Endothelial cell of umbilical vein (primary cell): Measurements from ENCODE around the gene SLC23A2.

ENCODE experiments used
- EZH2 ChIP-seq: IDR thresholded peaks from 2 replicates; pipeline ENCODE4 v1.6.1; 2012; ENCODE audit warnings: borderline replicate concordance, low read depth, mild to moderate bottlenecking, moderate library complexity, low read length, inconsistent platforms; ENCODE audit not compliant: severe bottlenecking
- FOS ChIP-seq: IDR thresholded peaks from 2 replicates; pipeline ENCODE4 v1.6.1; 2011; ENCODE audit warnings: mild to moderate bottlenecking, low read length, moderate library complexity, borderline replicate concordance; ENCODE audit not compliant: insufficient read depth
- GATA2 ChIP-seq: IDR thresholded peaks from 2 replicates; pipeline ENCODE4 v1.7.0; 2011; ENCODE audit warnings: low read depth, mild to moderate bottlenecking, moderate library complexity, mixed read lengths, low read length; ENCODE audit not compliant: insufficient read length, insufficient read depth
- JUN ChIP-seq: IDR thresholded peaks from 2 replicates; pipeline ENCODE4 v1.6.1; 2011; ENCODE audit warnings: borderline replicate concordance, low read depth; ENCODE audit not compliant: insufficient read length, insufficient read depth
- MYC ChIP-seq: IDR thresholded peaks from one replicate; pipeline ENCODE4 v1.6.1; 2011; ENCODE audit warnings: mild to moderate bottlenecking, low read depth, low read length
- POLR2A ChIP-seq: IDR thresholded peaks from 2 replicates; pipeline ENCODE4 v1.6.1; 2012; ENCODE audit warnings: low read depth, mild to moderate bottlenecking, control low read depth, low read length
- POLR2AphosphoS5 ChIP-seq: IDR thresholded peaks from 2 replicates; pipeline ENCODE4 v1.6.1; 2012; ENCODE audit warnings: low read depth, mild to moderate bottlenecking, control low read depth, low read length, moderate library complexity; ENCODE audit not compliant: insufficient read depth
- TF ChIP-seq, protein P1 (sequence below), 2 donors: IDR thresholded peaks; 1 replicate in 1 of 2; 2 replicates in 1 of 2; pipeline ENCODE4 v1.5.1; 2011; ENCODE audit warnings: low read length in 2 of 2, mild to moderate bottlenecking in 2 of 2, moderate library complexity in 2 of 2, control low read depth in 1 of 2, inconsistent platforms in 1 of 2, low read depth in 1 of 2; ENCODE audit not compliant: insufficient read depth in 1 of 2; ENCODE audit errors: extremely low read depth in 1 of 2
- TF ChIP-seq, protein P2 (sequence below): IDR thresholded peaks from 2 replicates; pipeline ENCODE4 v1.6.1; 2011; ENCODE audit not compliant: insufficient read depth, insufficient read length

DNA sequence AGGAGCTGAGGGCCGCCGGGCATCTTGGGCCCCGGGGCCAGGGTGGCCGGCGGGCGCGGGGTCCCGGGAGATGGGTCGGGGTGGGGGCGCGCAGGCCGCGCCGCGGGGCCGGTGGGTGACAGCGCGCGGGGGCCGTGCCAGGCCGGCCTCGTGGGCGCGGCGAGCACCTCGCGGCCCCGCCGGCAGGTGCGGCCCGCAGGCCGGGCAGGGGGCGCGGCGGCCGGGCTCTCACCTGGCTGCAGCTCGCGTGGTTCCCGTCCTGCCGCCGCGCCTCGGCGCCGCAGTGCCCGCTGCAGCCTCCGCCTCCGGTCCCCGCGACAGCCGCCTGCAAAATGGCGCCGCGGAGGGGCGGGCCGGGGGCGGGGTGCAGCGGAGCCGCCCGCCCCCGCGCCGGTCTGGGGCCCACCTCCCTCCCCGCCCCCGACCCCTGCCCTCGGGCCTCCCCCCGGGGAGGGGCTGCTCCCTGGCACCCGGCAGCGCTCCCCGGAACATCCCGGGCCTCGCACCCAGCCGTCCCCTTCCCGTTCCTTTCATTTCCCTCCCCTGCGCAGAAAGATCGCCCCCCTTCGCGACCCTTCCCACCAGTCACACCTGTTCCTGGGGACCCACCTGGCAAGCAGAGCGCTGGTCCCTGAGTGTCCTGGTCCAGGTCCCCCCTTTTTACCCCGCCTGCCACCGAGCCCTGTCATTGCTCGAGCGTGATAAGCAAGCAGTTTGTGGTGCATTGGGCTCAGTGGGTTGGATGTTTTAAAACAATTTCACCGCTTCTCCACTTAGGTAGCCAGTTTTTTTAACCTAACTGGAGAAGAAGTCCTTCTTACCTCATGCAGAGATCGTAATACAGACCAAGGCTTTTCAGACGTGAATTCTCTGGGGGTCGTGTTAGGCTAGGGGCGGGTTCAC is at the start of gene SLC23A2:
- no peak for TF ChIP-seq MYC
- TF ChIP-seq, protein P1, sequence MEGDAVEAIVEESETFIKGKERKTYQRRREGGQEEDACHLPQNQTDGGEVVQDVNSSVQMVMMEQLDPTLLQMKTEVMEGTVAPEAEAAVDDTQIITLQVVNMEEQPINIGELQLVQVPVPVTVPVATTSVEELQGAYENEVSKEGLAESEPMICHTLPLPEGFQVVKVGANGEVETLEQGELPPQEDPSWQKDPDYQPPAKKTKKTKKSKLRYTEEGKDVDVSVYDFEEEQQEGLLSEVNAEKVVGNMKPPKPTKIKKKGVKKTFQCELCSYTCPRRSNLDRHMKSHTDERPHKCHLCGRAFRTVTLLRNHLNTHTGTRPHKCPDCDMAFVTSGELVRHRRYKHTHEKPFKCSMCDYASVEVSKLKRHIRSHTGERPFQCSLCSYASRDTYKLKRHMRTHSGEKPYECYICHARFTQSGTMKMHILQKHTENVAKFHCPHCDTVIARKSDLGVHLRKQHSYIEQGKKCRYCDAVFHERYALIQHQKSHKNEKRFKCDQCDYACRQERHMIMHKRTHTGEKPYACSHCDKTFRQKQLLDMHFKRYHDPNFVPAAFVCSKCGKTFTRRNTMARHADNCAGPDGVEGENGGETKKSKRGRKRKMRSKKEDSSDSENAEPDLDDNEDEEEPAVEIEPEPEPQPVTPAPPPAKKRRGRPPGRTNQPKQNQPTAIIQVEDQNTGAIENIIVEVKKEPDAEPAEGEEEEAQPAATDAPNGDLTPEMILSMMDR (IDR thresholded peaks at IDR 0.05; ENCODE audit: extremely low read depth in 1 of 2, insufficient read depth in 1 of 2, low read depth in 1 of 2, low read length in 2 of 2), result no peak
- no peak for TF ChIP-seq JUN
- TF ChIP-seq POLR2AphosphoS5, result peak; percentile 46
- no peak for TF ChIP-seq EZH2
- TF ChIP-seq, protein P2, sequence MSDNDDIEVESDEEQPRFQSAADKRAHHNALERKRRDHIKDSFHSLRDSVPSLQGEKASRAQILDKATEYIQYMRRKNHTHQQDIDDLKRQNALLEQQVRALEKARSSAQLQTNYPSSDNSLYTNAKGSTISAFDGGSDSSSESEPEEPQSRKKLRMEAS, result no peak
- TF ChIP-seq POLR2A, result peak; percentile 21
- TF ChIP-seq GATA2, result no peak
- TF ChIP-seq FOS, result no peak
